Activated B cell treated with CpG ODN at 0.5 μM for 24 hours (primary cell): Measurements from ENCODE around the gene GOLGA8S. TPM values are rescaled to one million over a fixed set of nuclear protein-coding genes. Genes with fewer than 3 reads are reported as not detected.
"Not testable (repeated sequence)": the region's sequence is repeated elsewhere in the genome, so short reads cannot be mapped to it uniquely, and the experiment has no call there.

Source experiments
- ATAC-seq: fragments of 200-7000 bp; cut with Tn5 transposase; one replicate; pipeline ENCODE4 v1.10.0; 2021; ENCODE audit warnings: low read depth, mild to moderate bottlenecking, moderate library complexity
- CTCF ChIA-PET: fragments of 350-600 bp; sonication (Branson Sonifier 250); formaldehyde crosslinking; loops from one replicate; lab custom pipeline; 2021; ENCODE audit warnings: antibody characterized with exemption; lab: Charles Lee
- POLR2A ChIA-PET: fragments of 350-600 bp; sonication (Branson Sonifier 250); formaldehyde crosslinking; loops from one replicate; lab custom pipeline; 2021; ENCODE audit warnings: antibody characterized with exemption; lab: Charles Lee
- DNase-seq: peaks from one replicate; pipeline ENCODE4 v3.0.0; 2022
- H3K27ac Mint-ChIP-seq: one replicate; pipeline ENCODE4 v1.8.0; 2020; ENCODE audit warnings: mixed read lengths
- H3K27me3 Mint-ChIP-seq: one replicate; pipeline ENCODE4 v1.8.0; 2021; ENCODE audit warnings: mixed read lengths
- H3K36me3 Mint-ChIP-seq: one replicate; pipeline ENCODE4 v1.8.0; 2021; ENCODE audit warnings: low read depth, mixed read lengths
- H3K4me1 Mint-ChIP-seq: one replicate; pipeline ENCODE4 v1.8.0; 2021; ENCODE audit warnings: mixed read lengths
- H3K4me3 Mint-ChIP-seq: one replicate; pipeline ENCODE4 v1.8.0; 2020; ENCODE audit warnings: mild to moderate bottlenecking, mixed read lengths
- H3K9me3 Mint-ChIP-seq: one replicate; pipeline ENCODE4 v1.8.0; 2020; ENCODE audit warnings: mixed read lengths
- CTCF ChIP-seq: fragments of 200-600 bp; IDR thresholded peaks from one replicate; pipeline ENCODE4 v1.8.0; 2022; ENCODE audit warnings: antibody characterized with exemption, mild to moderate bottlenecking
- intact Hi-C: fragments of 100-400 bp; cut with micrococcal nuclease; formaldehyde crosslinking; loops from one replicate; pipeline ENCODE4 v1.15.1; 2024
- total RNA-seq: library from RNA; stranded (reverse); gene quantifications from 2 replicates; pipeline ENCODE4 v1.2.3, GENCODE V29; 2022

GOLGA8S gene
- total RNA-seq, 1 donor from 2014 or later: 0.09 TPM

DNA sequence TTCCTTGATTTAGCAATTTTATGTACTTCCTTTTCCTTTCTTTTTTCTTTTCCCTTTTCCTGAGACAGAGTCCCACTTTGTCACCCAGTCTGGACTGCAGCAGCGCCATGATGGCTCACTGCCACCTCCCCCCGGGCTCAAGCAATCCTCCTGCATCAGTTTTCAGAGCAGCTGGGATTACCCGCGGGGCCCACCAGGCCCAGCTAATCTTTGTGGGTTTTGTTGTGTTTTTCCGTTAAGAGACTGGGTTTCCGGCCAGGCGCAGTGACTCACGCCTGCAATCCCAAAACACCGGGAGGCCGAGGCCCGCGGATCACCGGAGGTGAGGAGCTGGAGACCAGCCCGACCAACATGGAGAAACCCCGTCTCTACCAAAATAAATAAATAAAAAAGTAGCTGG, 17.7 kb downstream of the GOLGA8S start:
- no peaks in the 10 kb centered on the region for H3K36me3 Mint-ChIP-seq
- POLR2A ChIA-PET: no interaction called here
- no peak for TF ChIP-seq CTCF

DNA sequence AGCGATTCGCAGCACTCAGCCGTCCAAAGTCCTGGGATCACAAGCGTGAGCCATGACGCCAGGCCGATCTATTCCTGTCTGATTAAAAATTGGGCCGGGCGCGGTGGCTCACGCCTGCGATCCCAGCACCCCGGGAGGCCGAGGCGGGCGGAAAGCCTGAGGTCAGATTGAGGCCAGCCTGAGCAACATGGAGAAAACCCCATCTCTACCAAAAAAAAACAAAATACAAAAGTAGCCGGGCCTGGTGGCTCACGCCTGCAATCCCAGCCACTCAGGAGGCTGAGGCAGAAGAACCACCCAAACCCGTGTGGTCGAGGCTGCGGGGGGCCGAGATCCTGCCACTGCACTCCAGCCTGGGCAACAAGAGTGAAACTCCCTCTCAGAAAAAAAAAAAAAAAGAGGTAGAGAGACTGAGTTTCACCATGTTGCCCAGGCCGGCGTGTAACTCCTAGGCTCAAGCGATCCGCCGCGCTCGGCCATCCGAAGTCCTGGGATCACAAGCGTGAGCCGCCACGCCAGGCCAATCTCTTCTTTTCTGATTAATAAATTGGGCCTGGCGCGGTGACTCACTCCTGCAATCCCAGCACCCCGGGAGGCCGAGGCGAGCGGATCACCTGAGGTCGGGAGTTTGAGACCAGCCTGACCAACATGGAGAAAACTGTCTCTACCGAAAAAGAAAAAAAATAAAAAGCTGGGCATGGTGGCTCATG, 18.5 kb downstream of the GOLGA8S start:
- H3K4me3 Mint-ChIP-seq, H3K36me3 Mint-ChIP-seq, CTCF ChIA-PET, H3K4me1 Mint-ChIP-seq, H3K9me3 Mint-ChIP-seq, H3K27ac Mint-ChIP-seq, intact Hi-C loops, H3K27me3 Mint-ChIP-seq, DNase-seq, POLR2A ChIA-PET, ATAC-seq: not testable (repeated sequence)

More for the DNA sequence above, 17.7 kb downstream of the GOLGA8S start:
- CTCF ChIA-PET: no interaction called here
- H3K9me3 Mint-ChIP-seq: no peaks in the 10 kb centered on the region
- no peak for DNase-seq
- H3K27ac Mint-ChIP-seq: no peak overlapping the region
- intact Hi-C loops: no loop called here
- no peak for ATAC-seq
- no peaks in the 10 kb centered on the region for H3K4me1 Mint-ChIP-seq
- H3K27me3 Mint-ChIP-seq: no peaks in the 10 kb centered on the region
- no peak overlapping the region for H3K4me3 Mint-ChIP-seq

DNA sequence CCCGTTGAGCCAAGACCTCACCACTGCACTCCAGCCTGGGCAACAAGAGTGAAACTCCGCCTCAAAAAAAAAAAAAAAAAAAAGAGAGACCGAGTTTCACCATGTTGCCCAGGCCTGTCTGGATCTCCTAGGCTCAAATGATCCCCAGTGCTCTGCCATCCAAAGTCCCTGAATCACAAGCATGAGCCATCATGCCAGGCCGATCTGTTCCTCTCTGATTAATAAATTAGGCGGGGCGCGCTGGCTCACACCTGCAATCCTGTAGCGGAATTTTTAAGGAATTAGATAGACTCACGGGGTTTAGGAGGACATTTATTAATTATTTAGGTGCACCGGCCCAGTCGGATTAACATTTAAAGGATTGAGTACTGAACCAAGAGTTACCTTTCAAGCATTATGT, 19.7 kb downstream of the GOLGA8S start:
- intact Hi-C loops, H3K4me3 Mint-ChIP-seq, DNase-seq, POLR2A ChIA-PET, H3K4me1 Mint-ChIP-seq, ATAC-seq, H3K9me3 Mint-ChIP-seq, H3K36me3 Mint-ChIP-seq, H3K27me3 Mint-ChIP-seq, CTCF ChIA-PET, H3K27ac Mint-ChIP-seq: not testable (repeated sequence)

DNA sequence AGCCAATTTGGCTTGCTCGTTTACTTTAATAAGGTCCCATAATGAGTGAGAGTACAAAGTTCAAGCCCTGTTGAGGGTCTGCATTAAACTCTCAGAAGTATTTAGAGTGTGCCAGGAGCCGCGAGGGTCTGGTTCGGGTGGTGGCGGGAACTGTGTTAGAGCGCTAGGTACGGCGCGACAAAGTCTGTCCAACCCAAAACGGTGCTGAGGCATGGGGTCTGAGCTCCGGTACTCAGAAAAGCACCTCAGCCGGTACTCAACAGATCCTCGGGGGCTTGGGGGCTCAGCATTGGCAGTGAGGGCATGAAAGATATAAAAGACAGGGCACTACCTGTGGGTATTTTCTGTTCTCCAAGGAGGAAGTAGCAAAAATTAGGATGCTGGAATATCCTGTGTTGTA, 24.4 kb downstream of the GOLGA8S start:
- H3K4me1 Mint-ChIP-seq, H3K27me3 Mint-ChIP-seq, H3K27ac Mint-ChIP-seq, DNase-seq, CTCF ChIA-PET, ATAC-seq, H3K36me3 Mint-ChIP-seq, H3K9me3 Mint-ChIP-seq, H3K4me3 Mint-ChIP-seq, intact Hi-C loops, POLR2A ChIA-PET: not testable (repeated sequence)

GRCh38 chr15:23380700-23381099, 26.2 kb downstream of the GOLGA8S start:
- H3K4me1 Mint-ChIP-seq, CTCF ChIA-PET, H3K36me3 Mint-ChIP-seq, H3K9me3 Mint-ChIP-seq, ATAC-seq, H3K4me3 Mint-ChIP-seq, intact Hi-C loops, POLR2A ChIA-PET, H3K27me3 Mint-ChIP-seq, H3K27ac Mint-ChIP-seq, DNase-seq: not testable (repeated sequence)

DNA sequence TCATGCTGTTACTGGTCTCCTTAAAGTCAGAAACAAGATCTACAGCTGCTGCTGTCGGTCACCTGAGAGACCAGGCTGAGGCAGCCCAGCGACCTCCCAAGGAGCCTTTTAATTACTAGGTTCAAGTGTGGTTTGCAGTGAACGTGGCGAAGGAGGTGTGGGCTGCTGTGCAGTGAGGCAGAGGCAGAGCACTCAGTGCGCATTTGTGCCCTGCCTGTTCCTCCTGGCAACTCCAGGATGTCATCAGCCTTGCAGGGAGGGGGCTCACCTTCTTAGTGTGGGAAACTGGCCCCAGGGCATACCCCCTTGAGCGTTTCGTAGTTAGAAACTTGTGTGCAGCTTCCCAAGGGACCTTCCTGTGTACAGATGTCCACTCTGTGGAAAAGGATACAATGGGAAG, 26.6 kb downstream of the GOLGA8S start:
- H3K27ac Mint-ChIP-seq, H3K4me1 Mint-ChIP-seq, DNase-seq, CTCF ChIA-PET, intact Hi-C loops, POLR2A ChIA-PET, H3K27me3 Mint-ChIP-seq, H3K36me3 Mint-ChIP-seq, H3K4me3 Mint-ChIP-seq, H3K9me3 Mint-ChIP-seq, ATAC-seq: not testable (repeated sequence)

- Mint-ChIP-seq H3K4me3 (no peak overlapping the region), H3K27ac (no peak overlapping the region), H3K27me3 (peaks cover 7% of the 10 kb centered on the region), H3K36me3 (no peaks in the 10 kb centered on the region), H3K4me1 (no peaks in the 10 kb centered on the region), H3K9me3 (no peaks in the 10 kb centered on the region)
- no peak for TF ChIP-seq CTCF
- POLR2A ChIA-PET: no interaction called here
- intact Hi-C loops: no loop called here
- no peak for ATAC-seq
- no peak for DNase-seq
- CTCF ChIA-PET: no interaction called here
Observed at GRCh38 chr15:23384371-23384770, 29.8 kb downstream of the GOLGA8S start.
